Naive thymus-derived CD8-positive, alpha-beta T cell (primary cell): Measurements from ENCODE around the gene CNOT2. TPM values are rescaled to one million over a fixed set of nuclear protein-coding genes. Genes with fewer than 3 reads are reported as not detected.

ENCODE experiments used
- ATAC-seq, 2 donors: fragments of 150-1000 bp; cut with Tn5 transposase in 1 of 2; sonication (Bioruptor Pico), chemical (Tn5 transposase) in 1 of 2; 1 replicate in 1 of 2; 2 replicates in 1 of 2; pipeline ENCODE4 v1.10.0; 2021; ENCODE audit warnings: mild to moderate bottlenecking in 2 of 2, moderate library complexity in 2 of 2
- POLR2A ChIA-PET: fragments of 350-600 bp; sonication (Branson Sonifier 250); formaldehyde crosslinking; loops from one replicate; lab custom pipeline; 2021; ENCODE audit warnings: antibody characterized with exemption; lab: Charles Lee
- DNase-seq, 10 donors: peaks; one replicate each; pipeline versions ENCODE4 v3.0.0 to v3.0.0-alpha.2; 2020 to 2022
- H3K27ac Mint-ChIP-seq, 10 donors: one replicate each; pipeline ENCODE4 v1.8.0; 2020 to 2022; ENCODE audit warnings: mild to moderate bottlenecking in 10 of 10, mixed read lengths in 10 of 10, moderate library complexity in 4 of 10, inconsistent platforms in 1 of 10
- H3K27me3 Mint-ChIP-seq, 5 donors: one replicate each; pipeline ENCODE4 v1.8.0; 2021 to 2022; ENCODE audit warnings: mixed read lengths in 5 of 5
- H3K36me3 Mint-ChIP-seq, 3 donors: one replicate each; pipeline ENCODE4 v1.8.0; 2020 to 2022; ENCODE audit warnings: mixed read lengths in 3 of 3, mild to moderate bottlenecking in 2 of 3, inconsistent platforms in 1 of 3
- H3K4me1 Mint-ChIP-seq, 4 donors: one replicate each; pipeline ENCODE4 v1.8.0; 2021 to 2022; ENCODE audit warnings: mixed read lengths in 4 of 4
- H3K4me3 Mint-ChIP-seq, 10 donors: one replicate each; pipeline ENCODE4 v1.8.0; 2020 to 2022; ENCODE audit warnings: mild to moderate bottlenecking in 10 of 10, mixed read lengths in 10 of 10, moderate library complexity in 6 of 10, inconsistent platforms in 1 of 10
- H3K9me3 Mint-ChIP-seq, 9 donors: one replicate each; pipeline ENCODE4 v1.8.0; 2020 to 2022; ENCODE audit warnings: mixed read lengths in 9 of 9, mild to moderate bottlenecking in 3 of 9, inconsistent platforms in 1 of 9, moderate library complexity in 1 of 9
- polyA plus RNA-seq, 3 donors: library from polyadenylated mRNA; unstranded; fragments of 300-500 nt; fragmentation: Illumina TruSeq; gene quantifications; one replicate each; pipeline ENCODE4 v1.2.3, GENCODE V29; 2021
- total RNA-seq, 8 experiments: library from RNA in 2 of 8; stranded (reverse) in 2 of 8; gene quantifications; one replicate each; pipeline ENCODE4 v1.2.3 and lab custom pipeline; 2021 to 2026

The CNOT2 gene, protein sequence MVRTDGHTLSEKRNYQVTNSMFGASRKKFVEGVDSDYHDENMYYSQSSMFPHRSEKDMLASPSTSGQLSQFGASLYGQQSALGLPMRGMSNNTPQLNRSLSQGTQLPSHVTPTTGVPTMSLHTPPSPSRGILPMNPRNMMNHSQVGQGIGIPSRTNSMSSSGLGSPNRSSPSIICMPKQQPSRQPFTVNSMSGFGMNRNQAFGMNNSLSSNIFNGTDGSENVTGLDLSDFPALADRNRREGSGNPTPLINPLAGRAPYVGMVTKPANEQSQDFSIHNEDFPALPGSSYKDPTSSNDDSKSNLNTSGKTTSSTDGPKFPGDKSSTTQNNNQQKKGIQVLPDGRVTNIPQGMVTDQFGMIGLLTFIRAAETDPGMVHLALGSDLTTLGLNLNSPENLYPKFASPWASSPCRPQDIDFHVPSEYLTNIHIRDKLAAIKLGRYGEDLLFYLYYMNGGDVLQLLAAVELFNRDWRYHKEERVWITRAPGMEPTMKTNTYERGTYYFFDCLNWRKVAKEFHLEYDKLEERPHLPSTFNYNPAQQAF
- 100 to 1,000 TPM; 140 to 143 TPM for total RNA-seq
- polyA plus RNA-seq, result 100 to 1,000 TPM; 110 to 124 (median 119) TPM
- 119 to 151 (median 142) reads per million in 6 experiments for total RNA-seq (lab: John Stamatoyannopoulos, UW)

DNA sequence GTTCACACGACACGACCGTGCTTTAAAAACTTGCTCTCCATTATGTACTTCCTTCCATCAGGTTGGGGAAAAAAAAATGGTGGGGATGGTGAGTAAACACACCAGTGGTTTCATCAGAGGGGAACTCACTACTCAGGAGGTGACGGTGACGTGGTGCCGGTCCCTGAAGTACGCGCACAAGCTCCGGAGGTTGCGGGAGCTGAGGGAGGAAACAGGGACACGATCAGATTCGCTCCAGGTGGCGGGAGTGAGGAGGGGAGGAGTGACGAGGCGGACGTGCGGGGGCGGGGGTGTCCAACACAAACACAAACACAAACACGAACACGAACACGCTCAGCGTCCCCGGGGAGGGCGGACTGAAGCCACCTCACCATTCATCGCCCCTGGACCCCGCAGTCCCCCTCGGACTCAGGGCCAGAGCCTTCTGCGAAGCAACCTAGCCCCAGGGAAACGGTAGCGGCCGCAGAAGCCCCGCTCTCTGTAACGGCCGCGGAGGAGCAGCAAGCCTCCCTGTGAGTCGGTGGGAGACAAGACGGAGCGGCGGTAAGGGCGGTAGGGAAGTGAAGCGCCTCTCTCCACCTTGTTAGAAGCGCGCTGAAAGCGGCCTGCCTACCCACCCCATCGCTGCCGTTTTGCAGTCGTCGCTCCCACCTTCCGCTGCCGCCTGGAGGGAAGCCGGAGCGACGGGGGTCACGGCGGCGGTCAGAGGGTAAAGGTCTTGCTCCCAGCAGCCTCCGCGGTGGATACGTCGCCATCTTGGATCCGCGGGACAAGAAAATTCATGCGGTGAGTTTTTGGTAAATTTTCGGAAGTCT, at the start of gene CNOT2:
Gene CNOT2 (plus strand): TSS at position 739 of the 815 bp plus-strand sequence. CDS start 34,794 bp downstream, outside the sequence.
- DNase-seq (peak; percentile 82 to 93 (median 90)), ATAC-seq (peak; percentile 77 to 80)
- H3K27me3 Mint-ChIP-seq, result no peaks in the 10 kb centered on the region
- peak within 1 kb of the TSS; percentile 97 to 100 (median 99) for H3K4me3 Mint-ChIP-seq
- POLR2A ChIA-PET, result interaction anchor here (0.6 to 2.1 kb wide), 7 partner anchors 62 to 1420 kb away, joined by 3 to 18 read pairs (median 5); partner anchors contain the start of genes KCNMB4, THAP2 and ZFC3H1
- no peaks in the 10 kb centered on the region for H3K9me3 Mint-ChIP-seq
- peaks cover 31 to 74% (median 62%) of the 10 kb centered on the region in 4 donors for H3K4me1 Mint-ChIP-seq
- H3K36me3 Mint-ChIP-seq, result peaks cover 11 to 67% (median 22%) of the 10 kb centered on the region in 3 donors
- peak within 1 kb of the TSS; percentile 97 to 100 (median 99) for H3K27ac Mint-ChIP-seq

DNA sequence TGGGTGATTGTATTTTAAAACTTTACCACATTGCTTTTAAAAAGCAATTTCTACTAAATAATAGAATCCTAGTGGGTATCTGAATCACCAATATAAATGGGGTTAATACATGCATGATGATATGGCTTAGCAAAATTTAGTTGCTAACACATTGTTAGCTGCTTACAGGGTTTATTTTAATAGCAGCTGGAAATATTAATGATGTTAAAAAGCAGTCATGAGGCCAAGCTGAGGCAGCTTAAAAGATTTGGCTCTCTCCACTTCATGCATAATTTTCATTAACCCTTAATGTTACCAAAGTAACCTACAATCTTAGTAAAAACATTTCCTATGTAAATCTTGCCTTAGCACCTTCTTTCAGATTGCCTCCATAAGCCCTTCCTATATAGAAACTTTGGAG, 49.2 kb upstream of the CNOT2 start:
- Mint-ChIP-seq H3K9me3 (no peaks in the 10 kb centered on the region), H3K4me3 (no peak overlapping the region), H3K4me1 (peaks cover 3 to 7% (median 4%) of the 10 kb centered on the region in 4 donors), H3K36me3 (no peaks in the 10 kb centered on the region), H3K27me3 (peaks cover 0 to 5% (median 0%) of the 10 kb centered on the region in 5 donors), H3K27ac (no peak overlapping the region)
- DNase-seq, result no peak
- no peak for ATAC-seq
- POLR2A ChIA-PET, result no interaction called here

DNA sequence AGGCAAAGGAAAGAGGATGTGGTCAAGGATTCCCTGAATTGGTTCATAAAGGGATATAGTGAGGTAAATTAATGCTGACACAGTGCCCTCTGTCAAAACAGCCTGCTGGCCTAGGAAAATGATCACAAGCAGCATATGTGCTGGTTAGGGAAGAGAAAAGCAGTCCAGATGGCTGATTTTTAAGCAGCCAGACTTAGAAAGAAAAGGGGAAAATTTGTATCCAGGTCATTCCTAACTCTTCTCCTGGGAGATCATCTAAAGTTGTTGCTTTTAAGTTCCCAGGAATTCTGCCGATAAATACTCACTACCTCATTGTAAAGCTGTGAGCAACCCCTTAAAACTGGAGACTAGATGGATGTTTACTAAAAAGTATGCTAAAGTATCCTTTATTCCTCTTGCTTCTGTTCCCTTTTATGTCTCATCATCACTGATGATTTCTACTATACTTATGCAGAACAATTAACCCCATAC, 46.4 kb upstream of the CNOT2 start:
- no peaks in the 10 kb centered on the region for H3K9me3 Mint-ChIP-seq
- DNase-seq (no peak), ATAC-seq (no peak)
- no peak overlapping the region for H3K27ac Mint-ChIP-seq
- no peaks in the 10 kb centered on the region for H3K36me3 Mint-ChIP-seq
- H3K4me1 Mint-ChIP-seq, result peaks cover 3 to 7% (median 4%) of the 10 kb centered on the region in 4 donors
- H3K4me3 Mint-ChIP-seq, result no peak overlapping the region
- peaks cover 0 to 5% (median 0%) of the 10 kb centered on the region in 5 donors for H3K27me3 Mint-ChIP-seq
- POLR2A ChIA-PET, result no interaction called here

- ATAC-seq (no peak), DNase-seq (no peak)
- Mint-ChIP-seq H3K27ac (no peak overlapping the region), H3K4me3 (no peak overlapping the region), H3K9me3 (no peaks in the 10 kb centered on the region), H3K4me1 (peaks cover 3 to 7% (median 4%) of the 10 kb centered on the region in 4 donors), H3K36me3 (no peaks in the 10 kb centered on the region), H3K27me3 (peaks cover 0 to 5% (median 0%) of the 10 kb centered on the region in 5 donors)
- POLR2A ChIA-PET, result no interaction called here
These were observed 45.9 kb upstream of the CNOT2 start for GRCh38 chr12:70197345-70197744.

- Mint-ChIP-seq H3K27ac (no peak overlapping the region), H3K9me3 (peaks cover 17 to 57% (median 49%) of the 10 kb centered on the region in 9 donors), H3K4me1 (no peaks in the 10 kb centered on the region), H3K27me3 (no peaks in the 10 kb centered on the region), H3K36me3 (peaks cover 11 to 53% (median 25%) of the 10 kb centered on the region in 3 donors), H3K4me3 (no peak overlapping the region)
- no peak for DNase-seq
- ATAC-seq, result no peak
- POLR2A ChIA-PET, result no interaction called here
These were observed 29.5 kb upstream of the CNOT2 start for GRCh38 chr12:70213707-70214106.

- peaks cover 13 to 43% (median 38%) of the 10 kb centered on the region in 9 donors for H3K9me3 Mint-ChIP-seq
- no peaks in the 10 kb centered on the region for H3K27me3 Mint-ChIP-seq
- POLR2A ChIA-PET, result interaction anchor here (0.6 kb wide), 1 partner anchor 1653 kb away, joined by 3 read pairs; no protein-coding TSS in a partner anchor
- H3K4me1 Mint-ChIP-seq, result no peaks in the 10 kb centered on the region
- no peak overlapping the region for H3K4me3 Mint-ChIP-seq
- no peak for ATAC-seq
- no peak overlapping the region for H3K27ac Mint-ChIP-seq
- H3K36me3 Mint-ChIP-seq, result peaks cover 11 to 39% (median 20%) of the 10 kb centered on the region in 3 donors
- no peak for DNase-seq
These were observed 28.1 kb upstream of the CNOT2 start for GRCh38 chr12:70214972-70215617.

- DNase-seq, result no peak
These were observed 25.8 kb upstream of the CNOT2 start for GRCh38 chr12:70217416-70217815.

GRCh38 chr12:70221626-70222025, 21.6 kb upstream of the CNOT2 start:
- Mint-ChIP-seq H3K4me1 (no peaks in the 10 kb centered on the region), H3K4me3 (no peak overlapping the region), H3K27me3 (no peaks in the 10 kb centered on the region), H3K9me3 (no peaks in the 10 kb centered on the region), H3K27ac (no peak overlapping the region), H3K36me3 (peaks cover 5 to 11% (median 8%) of the 10 kb centered on the region in 3 donors)
- ATAC-seq (no peak), DNase-seq (no peak)
- POLR2A ChIA-PET, result no interaction called here

More at GRCh38 chr12:70217416-70217815, 25.8 kb upstream of the CNOT2 start:
- POLR2A ChIA-PET, result no interaction called here
- peaks cover 9 to 27% (median 20%) of the 10 kb centered on the region in 9 donors for H3K9me3 Mint-ChIP-seq
- H3K36me3 Mint-ChIP-seq, result peaks cover 13 to 26% (median 21%) of the 10 kb centered on the region in 3 donors
- H3K27ac Mint-ChIP-seq, result peak overlapping the region in 1 of 10 donors; percentile 7
- no peaks in the 10 kb centered on the region for H3K27me3 Mint-ChIP-seq
- no peaks in the 10 kb centered on the region for H3K4me1 Mint-ChIP-seq
- no peak for ATAC-seq
- H3K4me3 Mint-ChIP-seq, result no peak overlapping the region

DNA sequence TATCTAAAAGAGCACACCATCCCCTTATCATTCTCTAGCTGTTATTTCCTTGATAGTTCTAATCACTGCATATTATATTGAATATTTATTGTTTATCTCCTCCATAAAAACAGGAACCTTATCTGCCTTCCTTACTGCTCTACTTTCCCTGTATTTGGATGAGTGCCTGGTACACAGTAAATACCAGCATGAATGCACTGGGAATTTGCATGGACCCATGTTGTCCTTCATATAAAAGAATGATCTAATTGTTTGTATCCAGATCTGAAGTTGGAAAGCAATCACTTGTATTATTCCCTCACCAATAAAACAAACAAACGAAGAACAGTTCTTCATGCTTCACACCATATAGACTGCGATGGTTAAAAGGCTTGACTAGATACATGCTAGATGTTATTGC, 15.3 kb upstream of the CNOT2 start:
- H3K36me3 Mint-ChIP-seq, result peaks cover 0 to 9% (median 5%) of the 10 kb centered on the region in 3 donors
- H3K27ac Mint-ChIP-seq, result no peak overlapping the region
- no peaks in the 10 kb centered on the region for H3K27me3 Mint-ChIP-seq
- DNase-seq (no peak), ATAC-seq (no peak)
- no peak overlapping the region for H3K4me3 Mint-ChIP-seq
- POLR2A ChIA-PET, result no interaction called here
- H3K4me1 Mint-ChIP-seq, result peaks cover 0 to 3% (median 0%) of the 10 kb centered on the region in 4 donors
- H3K9me3 Mint-ChIP-seq, result no peaks in the 10 kb centered on the region

DNA sequence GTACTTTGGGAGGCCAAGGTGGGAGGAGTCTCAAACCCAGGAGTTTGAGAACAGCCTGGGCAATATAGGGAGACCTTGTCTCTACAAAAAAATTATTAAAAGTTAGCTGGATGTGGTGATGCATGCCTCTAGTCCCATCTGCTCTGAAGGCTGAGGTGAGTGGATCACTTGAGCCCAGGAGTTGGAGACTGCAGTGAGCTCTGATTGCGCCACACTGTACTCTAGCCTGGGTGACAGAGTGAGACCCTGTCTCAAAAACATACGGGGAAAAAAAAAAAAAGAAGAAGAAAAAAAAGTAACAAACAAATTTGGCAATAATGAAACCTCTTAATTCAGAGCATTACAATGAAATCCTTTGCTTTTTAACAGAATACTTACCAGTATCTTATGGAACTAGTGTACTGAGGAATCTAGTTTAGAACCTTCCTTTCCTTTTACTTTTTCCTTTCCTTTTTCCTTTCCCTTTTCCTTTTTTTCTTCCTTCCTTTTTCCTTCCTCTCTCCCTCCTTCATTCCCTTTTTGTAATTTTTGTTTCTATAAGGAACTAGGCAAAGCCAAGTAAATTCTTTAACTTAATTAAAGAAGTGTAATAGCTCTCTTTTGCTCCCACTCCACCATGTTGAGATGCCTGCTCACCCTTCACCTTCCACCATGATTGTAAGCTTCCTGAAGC, 12.2 kb upstream of the CNOT2 start:
- DNase-seq, result no peak
- no peak for ATAC-seq
- H3K27me3 Mint-ChIP-seq, result no peaks in the 10 kb centered on the region
- POLR2A ChIA-PET, result no interaction called here
- peak overlapping the region in 1 of 10 donors; percentile 5 for H3K27ac Mint-ChIP-seq
- peaks cover 0 to 10% (median 0%) of the 10 kb centered on the region in 9 donors for H3K9me3 Mint-ChIP-seq
- peaks cover 0 to 3% (median 0%) of the 10 kb centered on the region in 4 donors for H3K4me1 Mint-ChIP-seq
- peaks cover 0 to under 1% (median 0%) of the 10 kb centered on the region in 3 donors for H3K36me3 Mint-ChIP-seq
- no peak overlapping the region for H3K4me3 Mint-ChIP-seq

DNA sequence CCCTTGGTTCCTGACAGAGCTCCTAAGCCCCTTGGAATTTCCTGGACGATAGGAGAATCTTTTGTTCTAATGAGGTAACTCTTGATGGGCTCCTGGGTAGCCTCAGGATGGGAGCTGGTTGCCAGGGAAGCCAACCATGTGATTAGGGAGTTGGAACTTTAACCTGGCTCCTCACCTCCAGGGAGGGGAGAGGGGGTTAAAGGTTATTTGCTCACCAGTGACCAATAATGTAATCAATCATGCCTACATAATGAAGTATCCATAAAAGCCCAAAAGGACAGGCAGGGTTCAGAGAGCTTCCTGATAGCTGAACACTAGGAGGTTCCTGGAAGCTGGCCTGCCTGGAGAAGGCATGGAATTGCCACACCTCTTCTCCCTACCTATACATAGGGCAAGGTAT, 6.2 kb upstream of the CNOT2 start:
- H3K4me1 Mint-ChIP-seq, result peaks cover 10 to 27% (median 21%) of the 10 kb centered on the region in 4 donors
- no peaks in the 10 kb centered on the region for H3K27me3 Mint-ChIP-seq
- peaks cover 0 to 10% (median 0%) of the 10 kb centered on the region in 9 donors for H3K9me3 Mint-ChIP-seq
- ATAC-seq (no peak), DNase-seq (no peak)
- peaks cover 8 to 46% (median 38%) of the 10 kb centered on the region in 3 donors for H3K36me3 Mint-ChIP-seq
- no peak overlapping the region for H3K27ac Mint-ChIP-seq
- no peak overlapping the region for H3K4me3 Mint-ChIP-seq
- POLR2A ChIA-PET, result no interaction called here
